Left ventricle myocardium inferior (tissue), 1 donor: ENCODE measurements around the gene NANOS3. TPM values are rescaled to one million over a fixed set of nuclear protein-coding genes. Genes with fewer than 3 reads are reported as not detected.

ENCODE experiments used
- DNase-seq: peaks from one replicate; pipeline ENCODE4 v3.0.0-alpha.2; 2020
- H3K27ac ChIP-seq: fragments of 200-600 bp; replicated peaks from 2 replicates; pipeline ENCODE4 v1.8.0; 2021
- H3K27me3 ChIP-seq: fragments of 200-600 bp; 2 replicates; pipeline ENCODE4 v1.8.0; 2021; ENCODE audit warnings: low read depth
- H3K36me3 ChIP-seq: fragments of 200-600 bp; 2 replicates; pipeline ENCODE4 v1.8.0; 2021
- H3K4me1 ChIP-seq: fragments of 200-600 bp; 2 replicates; pipeline ENCODE4 v1.8.0; 2021
- H3K4me3 ChIP-seq: fragments of 200-600 bp; 2 replicates; pipeline ENCODE4 v1.8.0; 2021; ENCODE audit warnings: mild to moderate bottlenecking, moderate library complexity
- H3K9me3 ChIP-seq: fragments of 200-600 bp; replicated peaks from 2 replicates; pipeline ENCODE4 v1.8.0; 2021
- intact Hi-C: fragments of 100-400 bp; cut with micrococcal nuclease; formaldehyde crosslinking; loops from one replicate; pipeline ENCODE4 v1.11.0; 2022
- total RNA-seq: library from RNA; stranded (reverse); fragmentation: NEBNext Ultra II Directional; extraction: Animal tissue kit (Norgen Biotek cat#: 25700); gene quantifications from one replicate; pipeline ENCODE4 v1.2.1, GENCODE V29; 2021
- TF ChIP-seq, protein P1 (sequence below): fragments of 200-600 bp; IDR thresholded peaks from 2 replicates; pipeline ENCODE4 v1.8.0; 2021; ENCODE audit warnings: antibody characterized with exemption, mild to moderate bottlenecking, borderline replicate concordance
- donor health status: DM: no; HTN: yes; CAD: no; lungs with severe emphysema.

Gene NANOS3
- total RNA-seq, 1 donor from 2014 or later, result 1.3 TPM

DNA sequence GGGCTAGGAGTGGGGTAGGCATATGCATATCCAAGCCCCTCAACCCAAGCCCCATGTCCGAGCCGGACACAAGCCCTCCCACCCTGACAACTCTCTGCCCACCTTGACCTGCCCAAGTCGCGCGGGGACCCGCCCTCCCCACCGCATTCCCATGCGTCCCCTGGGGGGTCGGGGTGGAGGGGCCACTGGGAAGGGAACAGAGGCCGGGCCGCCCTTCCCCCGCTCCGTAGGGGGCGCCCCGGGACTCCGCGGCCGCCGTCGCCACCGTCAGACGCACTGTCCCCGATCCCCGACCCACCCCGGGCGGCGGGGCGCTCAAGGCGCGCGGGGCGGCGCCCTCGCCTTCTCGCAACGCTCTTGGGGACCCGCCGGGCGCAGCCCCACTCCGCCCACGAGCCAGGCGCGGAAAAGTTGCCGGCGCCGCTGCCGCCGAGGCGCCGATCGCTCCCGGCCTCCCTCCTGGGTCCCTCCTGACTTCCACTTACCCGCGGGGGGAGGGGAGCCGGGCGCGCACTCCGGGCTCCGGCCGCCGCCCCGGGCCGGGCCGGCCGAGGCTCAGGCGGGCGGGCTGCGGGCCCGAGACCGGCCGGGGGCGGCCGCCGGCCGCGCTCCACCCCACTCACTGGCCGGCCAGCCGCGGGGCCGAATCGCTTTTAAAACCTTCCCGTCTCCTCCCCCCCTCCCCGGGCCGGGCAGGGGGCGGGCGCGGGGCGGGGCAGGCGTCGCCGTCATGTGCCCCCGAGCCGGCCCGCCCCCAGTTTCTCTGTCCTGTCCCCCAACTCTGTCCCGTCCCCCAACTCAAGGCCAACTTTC is 34.4 kb upstream of the NANOS3 start:
- intact Hi-C loops, result no loop called here
- TF ChIP-seq, protein P1, sequence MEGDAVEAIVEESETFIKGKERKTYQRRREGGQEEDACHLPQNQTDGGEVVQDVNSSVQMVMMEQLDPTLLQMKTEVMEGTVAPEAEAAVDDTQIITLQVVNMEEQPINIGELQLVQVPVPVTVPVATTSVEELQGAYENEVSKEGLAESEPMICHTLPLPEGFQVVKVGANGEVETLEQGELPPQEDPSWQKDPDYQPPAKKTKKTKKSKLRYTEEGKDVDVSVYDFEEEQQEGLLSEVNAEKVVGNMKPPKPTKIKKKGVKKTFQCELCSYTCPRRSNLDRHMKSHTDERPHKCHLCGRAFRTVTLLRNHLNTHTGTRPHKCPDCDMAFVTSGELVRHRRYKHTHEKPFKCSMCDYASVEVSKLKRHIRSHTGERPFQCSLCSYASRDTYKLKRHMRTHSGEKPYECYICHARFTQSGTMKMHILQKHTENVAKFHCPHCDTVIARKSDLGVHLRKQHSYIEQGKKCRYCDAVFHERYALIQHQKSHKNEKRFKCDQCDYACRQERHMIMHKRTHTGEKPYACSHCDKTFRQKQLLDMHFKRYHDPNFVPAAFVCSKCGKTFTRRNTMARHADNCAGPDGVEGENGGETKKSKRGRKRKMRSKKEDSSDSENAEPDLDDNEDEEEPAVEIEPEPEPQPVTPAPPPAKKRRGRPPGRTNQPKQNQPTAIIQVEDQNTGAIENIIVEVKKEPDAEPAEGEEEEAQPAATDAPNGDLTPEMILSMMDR, result peak; percentile 22
- H3K27ac ChIP-seq, result peak overlapping the region; percentile 99
- peaks cover 85% of the 10 kb centered on the region for H3K4me1 ChIP-seq
- H3K27me3 ChIP-seq, result no peaks in the 10 kb centered on the region
- DNase-seq, result peak; percentile 91
- peaks cover 3% of the 10 kb centered on the region for H3K36me3 ChIP-seq
- no peaks in the 10 kb centered on the region for H3K9me3 ChIP-seq
- peak overlapping the region; percentile 94 for H3K4me3 ChIP-seq

DNA sequence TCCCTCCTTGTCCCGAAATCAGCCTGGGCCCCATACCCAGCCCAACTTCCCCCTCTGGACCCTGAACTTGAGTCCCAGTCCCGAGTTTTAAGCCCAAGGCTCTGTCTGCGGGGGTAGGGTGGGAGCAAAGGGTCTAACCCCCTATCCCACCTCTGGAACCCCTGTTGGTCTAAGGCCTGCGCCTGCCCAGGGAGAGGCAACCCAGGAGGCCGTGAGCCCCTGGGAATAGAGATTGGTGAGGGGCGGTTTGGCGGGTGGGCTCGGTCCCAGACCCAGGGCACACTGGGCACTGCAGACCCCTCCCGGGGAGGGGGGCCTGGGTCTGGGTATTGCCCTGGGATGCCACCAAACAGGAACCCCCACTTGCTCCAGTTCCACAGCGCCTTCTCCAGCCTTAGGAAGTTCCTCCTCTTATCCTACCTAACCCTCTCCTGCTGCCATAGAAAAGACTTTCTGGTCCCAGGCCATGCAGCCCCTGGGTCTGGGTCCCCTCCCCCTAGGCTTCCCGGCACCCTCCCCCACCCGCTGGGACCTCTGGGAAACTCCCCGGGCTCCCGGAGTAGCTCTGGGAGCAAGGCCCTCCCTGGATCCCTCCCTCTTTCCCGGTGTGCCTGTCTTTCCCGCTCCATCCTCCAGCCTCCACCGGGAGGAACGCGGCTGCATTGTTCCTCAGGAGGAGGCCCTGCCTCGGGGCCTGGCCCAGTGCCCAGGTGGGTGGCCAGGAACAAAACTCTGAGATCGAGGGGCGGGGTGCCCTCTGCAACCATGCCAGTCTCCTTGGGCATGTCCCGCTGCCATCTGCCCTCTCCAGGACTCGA is 33.6 kb upstream of the NANOS3 start:
- TF ChIP-seq, protein P1, result no peak
- Histone ChIP-seq H3K27me3 (no peaks in the 10 kb centered on the region), H3K4me1 (peaks cover 84% of the 10 kb centered on the region), H3K27ac (peak overlapping the region; percentile 99), H3K4me3 (peak overlapping the region; percentile 94), H3K9me3 (no peaks in the 10 kb centered on the region), H3K36me3 (peaks cover 3% of the 10 kb centered on the region)
- intact Hi-C loops, result no loop called here
- peak; percentile 56 for DNase-seq

DNA sequence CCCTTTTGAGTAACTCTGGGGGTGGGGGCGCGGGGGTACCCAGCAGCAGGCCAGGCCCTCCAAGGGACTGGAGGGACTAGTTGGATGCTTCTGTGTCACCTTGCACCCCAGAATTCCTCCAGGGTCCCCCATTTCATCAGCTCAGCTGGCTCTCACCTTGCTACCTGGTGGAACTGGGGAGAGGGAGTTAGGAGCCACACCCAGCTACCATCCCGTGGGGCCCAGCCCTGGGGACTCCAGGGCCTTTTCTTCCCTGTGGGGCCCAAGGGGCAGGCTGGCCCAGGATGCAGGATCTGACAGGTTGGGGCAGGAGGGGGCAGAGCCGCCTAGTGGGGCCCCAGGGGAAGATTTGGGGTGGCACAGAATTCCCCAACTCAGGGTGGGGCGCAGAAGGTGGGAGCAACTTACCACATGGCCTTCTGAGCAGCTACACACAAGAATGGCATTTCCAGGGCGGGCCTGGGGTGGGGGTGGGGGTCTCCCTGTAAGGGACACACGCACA is 32.8 kb upstream of the NANOS3 start:
- H3K27ac ChIP-seq, result peak overlapping the region; percentile 99
- H3K4me3 ChIP-seq, result no peak overlapping the region
- no peaks in the 10 kb centered on the region for H3K9me3 ChIP-seq
- peaks cover 3% of the 10 kb centered on the region for H3K36me3 ChIP-seq
- intact Hi-C loops, result no loop called here
- DNase-seq, result no peak
- peaks cover 86% of the 10 kb centered on the region for H3K4me1 ChIP-seq
- TF ChIP-seq, protein P1, result no peak
- no peaks in the 10 kb centered on the region for H3K27me3 ChIP-seq

DNA sequence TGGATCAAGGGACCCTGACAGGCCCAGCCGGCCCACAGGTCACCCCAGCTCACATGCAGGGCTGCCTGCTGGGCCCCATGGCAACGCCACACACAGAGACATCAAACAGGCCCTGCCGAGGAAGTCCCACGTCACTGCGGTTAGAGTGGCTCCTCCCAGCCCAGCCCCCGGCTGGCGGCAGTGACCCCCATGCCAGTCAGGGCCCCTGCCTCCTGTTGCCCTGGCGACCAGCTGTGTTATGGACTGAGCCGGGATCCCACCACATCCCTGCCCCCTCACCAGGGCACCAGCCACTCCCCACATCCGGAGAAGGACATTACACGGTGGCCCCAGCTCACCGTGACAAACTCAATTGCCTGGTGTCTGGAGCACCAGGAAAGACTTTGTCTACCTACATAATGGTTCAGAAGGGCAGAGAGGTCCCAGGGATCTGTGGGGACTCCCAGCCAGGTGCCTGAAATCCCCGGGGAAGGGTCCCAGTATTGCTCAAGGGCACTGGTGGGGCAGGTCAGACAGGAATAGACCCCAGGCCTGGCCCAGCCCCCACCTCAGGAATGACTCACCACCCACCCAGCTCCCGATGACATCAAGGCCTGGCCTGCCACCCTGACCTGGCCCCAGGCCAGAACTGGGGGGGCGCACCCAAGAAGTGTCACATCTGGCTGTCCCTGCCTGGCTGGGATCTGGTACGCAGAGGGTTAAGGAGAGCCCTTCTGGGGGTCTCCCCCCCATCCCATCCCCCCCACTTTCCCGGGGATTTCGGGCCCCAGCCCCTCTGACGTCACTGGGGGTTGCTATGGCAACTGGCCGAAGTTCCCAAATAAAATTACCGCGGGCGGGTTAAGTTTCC is 30.2 kb upstream of the NANOS3 start:
- Histone ChIP-seq H3K4me1 (peaks cover 89% of the 10 kb centered on the region), H3K27me3 (no peaks in the 10 kb centered on the region), H3K4me3 (peak overlapping the region; percentile 67), H3K9me3 (no peaks in the 10 kb centered on the region), H3K36me3 (no peaks in the 10 kb centered on the region), H3K27ac (peak overlapping the region; percentile 99)
- TF ChIP-seq, protein P1, result no peak
- intact Hi-C loops, result no loop called here
- peak; percentile 88 for DNase-seq
